ENCODE data around the gene PTTG1. TPM values are rescaled to one million over a fixed set of nuclear protein-coding genes. Genes with fewer than 3 reads are reported as not detected.

Gene PTTG1
- 100 to 1,000 TPM; 112 to 137 TPM for total RNA-seq

GRCh38 chr5:160421625-160422258, at the start of gene PTTG1:
TSS of gene PTTG1 (plus strand) at chr5:160421855. CDS start at chr5:160422313, 458 bp downstream.
- peak; percentile 81 to 84 for ATAC-seq (replicated peaks in 1 of 2)
- H3K27ac Mint-ChIP-seq, result peak within 1 kb of the TSS; percentile 90
- peak; percentile 94 to 95 for DNase-seq
- H3K36me3 Mint-ChIP-seq (ENCODE audit: insufficient read depth in 2 of 2), result peaks cover 10 to 24% of the 10 kb centered on the region in 2 donors
- H3K4me1 Mint-ChIP-seq (ENCODE audit: low read depth), result peaks cover 73% of the 10 kb centered on the region
- H3K4me3 Mint-ChIP-seq, result peak within 1 kb of the TSS; percentile 90 to 95
- H3K9me3 Mint-ChIP-seq, result no peaks in the 10 kb centered on the region
- H3K27me3 Mint-ChIP-seq (ENCODE audit: low read depth), result no peaks in the 10 kb centered on the region

DNA sequence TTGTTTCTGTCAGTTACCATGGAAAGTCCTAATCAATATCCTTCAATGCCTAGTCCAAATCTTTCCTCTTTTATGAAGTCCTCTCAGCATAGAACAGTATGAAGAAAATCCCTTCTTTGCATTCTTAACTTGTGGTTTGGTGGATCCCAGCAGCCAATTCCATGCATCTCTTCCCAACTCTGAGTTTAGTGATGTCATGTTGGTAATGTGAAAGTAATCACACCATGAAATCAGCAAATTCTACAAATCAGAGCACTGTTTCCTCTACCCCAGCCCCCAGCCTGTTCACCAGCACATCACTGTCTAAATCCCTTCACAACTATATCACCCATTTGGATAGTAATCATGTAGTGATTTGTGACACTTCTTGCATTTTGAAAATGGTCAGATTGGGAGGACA, 46.5 kb upstream of the PTTG1 start:
- H3K27me3 Mint-ChIP-seq (ENCODE audit: low read depth), result peaks cover 69% of the 10 kb centered on the region
- no peaks in the 10 kb centered on the region for H3K9me3 Mint-ChIP-seq
- H3K4me3 Mint-ChIP-seq, result no peak overlapping the region
- no peak for ATAC-seq (replicated peaks in 1 of 2)
- peaks cover 0 to 3% of the 10 kb centered on the region in 2 donors for H3K36me3 Mint-ChIP-seq (ENCODE audit: insufficient read depth in 2 of 2)
- H3K4me1 Mint-ChIP-seq (ENCODE audit: low read depth), result no peaks in the 10 kb centered on the region
- no peak for DNase-seq
- H3K27ac Mint-ChIP-seq, result no peak overlapping the region

GRCh38 chr5:160375701-160376100, 46.0 kb upstream of the PTTG1 start:
- Mint-ChIP-seq H3K27me3 (ENCODE audit: low read depth) (peaks cover 65% of the 10 kb centered on the region), H3K27ac (no peak overlapping the region), H3K4me3 (no peak overlapping the region)

DNA sequence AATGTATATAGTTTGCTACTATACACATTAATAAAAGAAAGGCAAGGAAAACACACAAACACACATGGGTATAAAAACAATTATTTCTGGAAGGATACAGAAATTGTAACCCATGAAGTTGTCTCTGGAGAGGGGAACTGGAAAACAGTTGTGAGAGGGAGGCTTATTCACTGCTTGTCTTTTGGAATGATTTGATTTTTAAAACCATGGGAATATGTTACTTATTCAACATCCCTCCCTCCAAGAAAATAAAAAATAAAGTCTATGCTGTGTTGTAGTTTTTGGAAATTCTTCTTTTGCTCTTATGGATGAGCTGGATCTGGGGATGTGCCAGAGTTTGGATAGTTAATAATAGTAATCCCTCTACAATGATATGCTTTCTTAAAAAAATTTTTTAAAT, 45.2 kb upstream of the PTTG1 start:
- Mint-ChIP-seq H3K27ac (no peak overlapping the region), H3K4me3 (no peak overlapping the region), H3K36me3 (ENCODE audit: insufficient read depth in 2 of 2) (no peaks in the 10 kb centered on the region), H3K4me1 (ENCODE audit: low read depth) (no peaks in the 10 kb centered on the region), H3K9me3 (no peaks in the 10 kb centered on the region), H3K27me3 (ENCODE audit: low read depth) (peaks cover 58% of the 10 kb centered on the region)
- DNase-seq, result no peak
- ATAC-seq (replicated peaks in 1 of 2), result no peak

More at GRCh38 chr5:160375701-160376100, 46.0 kb upstream of the PTTG1 start:
- H3K4me1 Mint-ChIP-seq (ENCODE audit: low read depth), result no peaks in the 10 kb centered on the region
- ATAC-seq (replicated peaks in 1 of 2) (no peak), DNase-seq (no peak)
- no peaks in the 10 kb centered on the region for H3K9me3 Mint-ChIP-seq
- peaks cover 0 to 3% of the 10 kb centered on the region in 2 donors for H3K36me3 Mint-ChIP-seq (ENCODE audit: insufficient read depth in 2 of 2)

DNA sequence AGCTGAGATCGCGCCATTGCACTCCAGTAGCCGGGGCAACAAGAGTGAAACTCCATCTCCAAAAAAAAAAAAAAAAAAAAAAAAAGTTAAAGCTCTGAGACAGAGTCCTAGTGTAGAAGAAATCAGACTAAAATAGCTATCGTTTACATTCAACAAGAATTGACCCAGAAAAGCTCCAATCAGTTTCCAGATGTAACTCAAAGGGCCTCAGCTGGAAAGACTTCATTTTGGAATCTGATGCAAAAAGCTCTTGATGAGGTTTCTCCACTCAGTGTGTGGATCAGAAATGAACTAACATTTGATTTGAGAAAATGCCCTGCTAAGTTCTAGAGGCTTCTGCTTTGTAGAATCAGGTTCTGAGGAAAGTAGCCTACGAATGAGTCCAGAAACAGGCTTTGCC, 44.0 kb upstream of the PTTG1 start:
- ATAC-seq (replicated peaks in 1 of 2), result no peak
- Mint-ChIP-seq H3K27me3 (ENCODE audit: low read depth) (peaks cover 55% of the 10 kb centered on the region), H3K9me3 (no peaks in the 10 kb centered on the region), H3K4me3 (no peak overlapping the region), H3K36me3 (ENCODE audit: insufficient read depth in 2 of 2) (no peaks in the 10 kb centered on the region), H3K27ac (no peak overlapping the region), H3K4me1 (ENCODE audit: low read depth) (no peaks in the 10 kb centered on the region)
- DNase-seq, result no peak

DNA sequence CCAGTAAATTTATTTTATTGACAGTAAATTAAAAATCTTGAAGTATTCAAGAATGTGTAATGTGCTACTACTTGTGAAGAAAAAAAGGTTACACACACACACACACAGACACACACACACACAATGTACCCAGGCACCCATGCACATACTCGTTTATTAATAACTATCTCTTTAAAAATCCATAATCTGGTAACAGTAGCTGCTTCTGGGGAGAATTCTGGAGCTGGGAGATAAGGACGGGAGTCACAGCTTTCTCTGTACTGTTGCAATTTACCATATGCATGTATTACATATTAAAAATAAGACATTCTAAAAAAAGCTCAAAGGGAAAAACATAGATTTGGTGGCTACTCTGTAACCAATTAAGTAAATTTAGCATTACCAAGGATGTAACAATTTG, 43.3 kb upstream of the PTTG1 start:
- no peaks in the 10 kb centered on the region for H3K9me3 Mint-ChIP-seq
- H3K27me3 Mint-ChIP-seq (ENCODE audit: low read depth), result peaks cover 49% of the 10 kb centered on the region
- no peak overlapping the region for H3K4me3 Mint-ChIP-seq
- no peaks in the 10 kb centered on the region for H3K36me3 Mint-ChIP-seq (ENCODE audit: insufficient read depth in 2 of 2)
- no peak overlapping the region for H3K27ac Mint-ChIP-seq
- no peaks in the 10 kb centered on the region for H3K4me1 Mint-ChIP-seq (ENCODE audit: low read depth)
- DNase-seq, result no peak
- ATAC-seq (replicated peaks in 1 of 2), result no peak

GRCh38 chr5:160379511-160379910, 42.1 kb upstream of the PTTG1 start:
- Mint-ChIP-seq H3K27me3 (ENCODE audit: low read depth) (peaks cover 37% of the 10 kb centered on the region), H3K9me3 (no peaks in the 10 kb centered on the region), H3K4me3 (no peak overlapping the region), H3K27ac (no peak overlapping the region), H3K4me1 (ENCODE audit: low read depth) (no peaks in the 10 kb centered on the region), H3K36me3 (ENCODE audit: insufficient read depth in 2 of 2) (no peaks in the 10 kb centered on the region)
- no peak for DNase-seq
- ATAC-seq (replicated peaks in 1 of 2), result no peak

DNA sequence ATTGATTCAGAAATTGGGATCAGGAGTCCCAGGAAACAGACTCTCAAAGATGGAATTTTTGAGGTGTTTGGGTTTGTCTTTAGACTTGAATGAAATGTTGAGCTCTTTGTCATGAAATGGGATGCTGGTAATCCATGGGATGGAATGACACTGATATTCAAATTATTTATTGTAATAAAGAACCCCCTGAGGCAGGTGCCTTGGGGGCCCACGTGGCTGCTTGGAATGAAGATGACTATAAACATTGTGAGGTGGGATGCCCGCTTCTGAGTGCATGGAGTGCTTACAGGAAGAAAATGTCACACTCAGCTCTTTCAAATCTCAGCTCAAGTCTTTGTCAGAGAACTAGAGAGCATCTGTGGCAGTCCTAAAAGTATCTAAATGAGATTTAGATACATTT, 41.6 kb upstream of the PTTG1 start:
- Mint-ChIP-seq H3K4me3 (no peak overlapping the region), H3K36me3 (ENCODE audit: insufficient read depth in 2 of 2) (no peaks in the 10 kb centered on the region), H3K4me1 (ENCODE audit: low read depth) (no peaks in the 10 kb centered on the region), H3K27me3 (ENCODE audit: low read depth) (peaks cover 32% of the 10 kb centered on the region), H3K9me3 (no peaks in the 10 kb centered on the region), H3K27ac (no peak overlapping the region)
- no peak for ATAC-seq (replicated peaks in 1 of 2)
- DNase-seq, result no peak

DNA sequence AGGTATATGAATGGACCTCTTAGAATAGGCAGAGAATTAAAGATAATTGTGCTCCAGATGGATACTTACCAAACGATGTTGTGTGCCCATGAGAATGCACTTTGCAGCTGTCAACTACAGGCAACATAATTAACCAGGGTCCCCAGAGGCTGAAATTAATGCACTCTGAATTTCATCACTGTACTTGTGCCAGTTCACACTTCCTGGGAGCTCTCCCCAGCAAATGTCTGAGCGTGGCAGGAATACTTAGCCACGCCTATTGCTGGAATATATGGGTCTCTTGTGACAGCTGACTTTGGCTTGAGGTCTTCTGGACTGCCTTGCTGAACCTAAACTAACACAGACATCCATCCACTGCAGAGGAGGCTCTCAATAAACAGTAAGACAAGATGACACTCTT, 39.3 kb upstream of the PTTG1 start:
- no peak for DNase-seq
- no peak overlapping the region for H3K27ac Mint-ChIP-seq
- H3K36me3 Mint-ChIP-seq (ENCODE audit: insufficient read depth in 2 of 2), result peaks cover 0 to 1% of the 10 kb centered on the region in 2 donors
- H3K4me3 Mint-ChIP-seq, result no peak overlapping the region
- ATAC-seq (replicated peaks in 1 of 2), result no peak
- H3K9me3 Mint-ChIP-seq, result peaks cover 5 to 6% of the 10 kb centered on the region in 2 donors
- H3K27me3 Mint-ChIP-seq (ENCODE audit: low read depth), result peaks cover 18% of the 10 kb centered on the region
- H3K4me1 Mint-ChIP-seq (ENCODE audit: low read depth), result no peaks in the 10 kb centered on the region

DNA sequence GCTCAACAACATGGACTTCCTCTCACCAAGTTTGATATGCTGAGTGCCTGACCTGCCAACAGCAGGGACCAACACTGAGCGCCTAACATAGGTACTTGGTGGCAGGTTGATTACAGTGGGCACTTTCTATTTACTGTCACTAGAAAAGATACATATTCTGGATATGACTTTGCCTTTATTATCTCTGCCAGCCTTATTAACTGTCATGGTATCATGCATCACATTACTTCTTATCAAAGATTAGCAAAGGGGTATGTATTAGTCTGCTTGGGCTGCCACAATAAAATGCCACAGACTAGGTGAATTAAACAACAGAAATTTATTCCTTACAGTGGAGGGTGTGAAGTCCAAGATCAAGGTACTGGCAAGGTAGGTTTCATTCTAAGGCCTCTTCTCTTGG, 37.0 kb upstream of the PTTG1 start:
- H3K27ac Mint-ChIP-seq, result no peak overlapping the region
- peaks cover 9 to 13% of the 10 kb centered on the region in 2 donors for H3K9me3 Mint-ChIP-seq
- no peak overlapping the region for H3K4me3 Mint-ChIP-seq
- H3K27me3 Mint-ChIP-seq (ENCODE audit: low read depth), result peaks cover 14% of the 10 kb centered on the region
- ATAC-seq (replicated peaks in 1 of 2) (no peak), DNase-seq (no peak)
- H3K36me3 Mint-ChIP-seq (ENCODE audit: insufficient read depth in 2 of 2), result peaks cover 2 to 13% of the 10 kb centered on the region in 2 donors
- no peaks in the 10 kb centered on the region for H3K4me1 Mint-ChIP-seq (ENCODE audit: low read depth)

GRCh38 chr5:160385496-160385895, 36.2 kb upstream of the PTTG1 start:
- H3K9me3 Mint-ChIP-seq, result peaks cover 9 to 13% of the 10 kb centered on the region in 2 donors
- H3K27me3 Mint-ChIP-seq (ENCODE audit: low read depth), result peaks cover 10% of the 10 kb centered on the region
- H3K36me3 Mint-ChIP-seq (ENCODE audit: insufficient read depth in 2 of 2), result peaks cover 2 to 13% of the 10 kb centered on the region in 2 donors
- ATAC-seq (replicated peaks in 1 of 2) (no peak), DNase-seq (no peak)
- H3K4me1 Mint-ChIP-seq (ENCODE audit: low read depth), result no peaks in the 10 kb centered on the region
- H3K27ac Mint-ChIP-seq, result no peak overlapping the region
- no peak overlapping the region for H3K4me3 Mint-ChIP-seq

GRCh38 chr5:160387445-160387844, 34.2 kb upstream of the PTTG1 start:
- Mint-ChIP-seq H3K9me3 (peaks cover 9 to 13% of the 10 kb centered on the region in 2 donors), H3K4me1 (ENCODE audit: low read depth) (no peaks in the 10 kb centered on the region), H3K27me3 (ENCODE audit: low read depth) (peaks cover 3% of the 10 kb centered on the region), H3K4me3 (no peak overlapping the region), H3K27ac (no peak overlapping the region), H3K36me3 (ENCODE audit: insufficient read depth in 2 of 2) (peaks cover 2 to 13% of the 10 kb centered on the region in 2 donors)
- no peak for ATAC-seq (replicated peaks in 1 of 2)
- no peak for DNase-seq

- Mint-ChIP-seq H3K9me3 (peaks cover 9 to 13% of the 10 kb centered on the region in 2 donors), H3K36me3 (ENCODE audit: insufficient read depth in 2 of 2) (peaks cover 2 to 13% of the 10 kb centered on the region in 2 donors), H3K27me3 (ENCODE audit: low read depth) (no peaks in the 10 kb centered on the region), H3K4me1 (ENCODE audit: low read depth) (no peaks in the 10 kb centered on the region), H3K4me3 (no peak overlapping the region), H3K27ac (no peak overlapping the region)
- ATAC-seq (replicated peaks in 1 of 2), result no peak
- DNase-seq, result no peak
Observed at GRCh38 chr5:160390787-160391696, 30.6 kb upstream of the PTTG1 start.

All from activated T-cell treated with anti-CD3 and anti-CD28 coated beads, Interleukin-2, amount 50 U/mL, for 72 hours (primary cell).